ENCODE results near the gene GABPB2. TPM values are rescaled to one million over a fixed set of nuclear protein-coding genes. Genes with fewer than 3 reads are reported as not detected.
A peak's percentile ranks its signal among the peaks of the same experiment; 100 is the strongest.

Gene GABPB2
- polyA plus RNA-seq, 2 of the 4 experiments (the other 2 are of a cell fraction): 2.4 to 9.9 TPM

- Histone ChIP-seq H3K4me2 (no peak overlapping the region), H3K4me3 (no peak overlapping the region), H3K9me3 (no peaks in the 10 kb centered on the region), H3K27ac (no peak overlapping the region), H3K4me1 (no peaks in the 10 kb centered on the region)
- ChIA-PET CTCF (interaction anchor here (1.0 to 7.0 kb wide), 2 partner anchors 59 to 91 kb away, joined by 3 to 132 read pairs; no protein-coding TSS in a partner anchor), POLR2A (no interaction called here)
- TF ChIP-seq HOXA7 (CRISPR knock-in tag; IDR thresholded peaks at IDR 0.05): no peak
- TF ChIP-seq POLR2AphosphoS2 (conservative IDR thresholded peaks at IDR 0.05; ENCODE audit: low read length): no peak
- TF ChIP-seq E2F6 (IDR thresholded peaks at IDR 0.05; ENCODE audit: borderline replicate concordance, low read depth): no peak
- no peak for TF ChIP-seq SMC3 (IDR thresholded peaks at IDR 0.05)
- no peak for ATAC-seq
- DNase-seq (ENCODE audit: low read depth in 1 of 2, low spot score in 1 of 2): no peak
- WGBS (ENCODE audit: missing lambda C conversion rate): 91% methylated on average over 21 of the region's 22 CpGs
- FAIRE-seq: no peak
Observed at GRCh38 chr1:151158751-151159251, 88.2 kb downstream of the GABPB2 start.

- no peak overlapping the region for H3K27ac ChIP-seq
- ChIA-PET POLR2A (no interaction called here), CTCF (interaction anchor here (1.0 to 7.0 kb wide), 2 partner anchors 59 to 92 kb away, joined by 3 to 132 read pairs; no protein-coding TSS in a partner anchor)
- H3K4me3 ChIP-seq: no peak overlapping the region
- FAIRE-seq (no peak), ATAC-seq (no peak), DNase-seq (ENCODE audit: low read depth in 1 of 2, low spot score in 1 of 2) (no peak)
- H3K9me3 ChIP-seq: no peaks in the 10 kb centered on the region
- no peaks in the 10 kb centered on the region; the same call in 2 of the 3 replicates for H3K4me1 ChIP-seq
- TF ChIP-seq CTCF (IDR thresholded peaks at IDR 0.05) (no peak), NFE2L2 (conservative IDR thresholded peaks at IDR 0.05; ENCODE audit: low read length) (no peak), FOXS1 (CRISPR knock-in tag; IDR thresholded peaks at IDR 0.05) (no peak), E2F6 (IDR thresholded peaks at IDR 0.05; ENCODE audit: borderline replicate concordance, low read depth) (no peak), FOSB (CRISPR knock-in tag; IDR thresholded peaks at IDR 0.05) (no peak), CHD2 (IDR thresholded peaks at IDR 0.05; ENCODE audit: low read length, partially characterized antibody) (no peak), ATOH8 (CRISPR knock-in tag; IDR thresholded peaks at IDR 0.05; ENCODE audit: low read depth) (no peak), MAFK (IDR thresholded peaks at IDR 0.05; ENCODE audit: partially characterized antibody) (no peak), EHMT2 (IDR thresholded peaks at IDR 0.05; ENCODE audit: low read depth) (no peak)
- H3K4me2 ChIP-seq: no peak overlapping the region
Observed at GRCh38 chr1:151159373-151159772, 88.8 kb downstream of the GABPB2 start.

- ATAC-seq: peak in 1 of 2 experiments; percentile 14; a peak in 1 of 6 replicates
- FAIRE-seq: no peak
- POLR2A ChIA-PET: interaction anchor here (2.1 kb wide), 1 partner anchor 25 kb away, joined by 12 read pairs; the partner anchor contains the start of gene VPS72
- Histone ChIP-seq H3K4me1 (peaks cover 14% of the 10 kb centered on the region; the same call in 2 of the 3 replicates), H3K4me2 (peak overlapping the region; percentile 98), H3K4me3 (peak overlapping the region; percentile 75), H3K27ac (peak overlapping the region; percentile 86 to 91), H3K9me3 (no peaks in the 10 kb centered on the region)
- CTCF ChIA-PET: interaction anchor here (0.5 to 3.1 kb wide), 5 partner anchors 8 to 270 kb away, joined by 3 to 10 read pairs (median 4); partner anchors contain the start of gene TNFAIP8L2
- no peak for DNase-seq (ENCODE audit: low read depth in 1 of 2, low spot score in 1 of 2)
- TF ChIP-seq ZSCAN20 (CRISPR knock-in tag; IDR thresholded peaks at IDR 0.05): no peak
- no peak for TF ChIP-seq EP300 (IDR thresholded peaks at IDR 0.05)
- TF ChIP-seq MYC (IDR thresholded peaks at IDR 0.05; ENCODE audit: borderline replicate concordance, low read length): no peak
- TF ChIP-seq EHF (CRISPR knock-in tag; IDR thresholded peaks at IDR 0.05): no peak
- TF ChIP-seq SREBF2 (IDR thresholded peaks at IDR 0.05): no peak
- TF ChIP-seq BHLHE40 (IDR thresholded peaks at IDR 0.05; ENCODE audit: low read depth, low read length): no peak
- TF ChIP-seq FOSL2 (IDR thresholded peaks at IDR 0.05): no peak
- no peak for TF ChIP-seq FOSL2 (CRISPR knock-in tag; IDR thresholded peaks at IDR 0.05)
- TF ChIP-seq ZNF302 (CRISPR knock-in tag; IDR thresholded peaks at IDR 0.05): no peak
- TF ChIP-seq SMC3 (IDR thresholded peaks at IDR 0.05): no peak
- TF ChIP-seq JUN (IDR thresholded peaks at IDR 0.05): no peak
- no peak for TF ChIP-seq CBX2 (IDR thresholded peaks at IDR 0.05; ENCODE audit: borderline replicate concordance, low read depth)
- no peak for TF ChIP-seq NFE2L2 (conservative IDR thresholded peaks at IDR 0.05; ENCODE audit: low read length)
- no peak for TF ChIP-seq CHD2 (IDR thresholded peaks at IDR 0.05; ENCODE audit: low read length, partially characterized antibody)
- TF ChIP-seq HEYL (CRISPR knock-in tag; IDR thresholded peaks at IDR 0.05): no peak
- TF ChIP-seq NPAS2 (CRISPR knock-in tag; IDR thresholded peaks at IDR 0.05; ENCODE audit: borderline replicate concordance): no peak
- no peak for TF ChIP-seq ZFP36 (IDR thresholded peaks at IDR 0.05; ENCODE audit: borderline replicate concordance, partially characterized antibody)
- no peak for TF ChIP-seq POLR2AphosphoS2 (conservative IDR thresholded peaks at IDR 0.05; ENCODE audit: low read length)
- TF ChIP-seq HOXB5 (CRISPR knock-in tag; IDR thresholded peaks at IDR 0.05): no peak
- TF ChIP-seq RFX5 (IDR thresholded peaks at IDR 0.05): no peak
- no peak for TF ChIP-seq HES2 (IDR thresholded peaks at IDR 0.05)
- WGBS (ENCODE audit: missing lambda C conversion rate): 61% methylated on average over 11 of the region's 11 CpGs
Observed at GRCh38 chr1:151164732-151165280, 94.2 kb downstream of the GABPB2 start.

Measured in A549 (cell line).